Activated CD4-positive, alpha-beta T cell treated with anti-CD3 and anti-CD28 coated beads for 48 hours (primary cell): ENCODE data around the gene PRTFDC1.

Experiments used
- DNase-seq: peaks from one replicate; pipeline ENCODE4 v3.0.0-alpha.2; 2020

The PRTFDC1 gene

DNA sequence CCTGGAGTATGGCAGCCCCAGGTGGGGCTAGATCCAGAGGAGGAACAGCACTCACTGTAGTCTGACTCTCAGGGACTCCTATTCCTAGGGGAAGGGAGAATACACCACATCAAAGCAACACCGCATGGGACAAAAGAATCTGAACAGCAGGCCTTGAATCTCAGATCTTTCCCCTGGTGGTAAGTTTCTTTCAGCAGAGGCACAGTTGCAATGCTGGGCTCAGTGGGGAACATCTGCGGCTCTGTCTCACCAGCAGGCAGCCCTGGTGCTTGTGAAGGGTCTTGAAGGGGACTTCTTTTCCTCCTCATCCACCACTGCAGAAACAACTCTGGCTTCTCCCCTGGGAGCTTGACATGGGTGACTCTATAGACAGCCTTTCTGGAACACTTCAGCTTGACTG, 117.5 kb downstream of the PRTFDC1 start:
- DNase-seq = no peak

DNA sequence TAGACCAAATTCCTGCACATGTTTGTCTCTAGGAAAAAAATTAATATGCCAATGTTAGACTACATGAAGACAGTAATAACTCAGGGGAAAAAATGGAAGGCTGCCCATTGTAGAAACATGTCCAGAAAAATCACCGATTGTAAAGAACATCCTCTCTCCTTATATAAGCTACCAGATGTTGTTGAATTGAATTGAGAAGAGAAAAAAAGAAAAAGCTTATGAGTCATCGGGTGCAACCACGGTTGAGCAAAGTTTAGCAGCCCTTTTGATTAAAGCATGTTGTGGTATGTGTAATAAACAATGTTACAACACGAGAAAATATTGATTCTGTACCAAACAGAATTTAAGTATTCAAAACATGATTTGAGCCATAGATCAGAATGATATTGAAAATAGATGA, 126.4 kb downstream of the PRTFDC1 start:
- DNase-seq = no peak

DNA sequence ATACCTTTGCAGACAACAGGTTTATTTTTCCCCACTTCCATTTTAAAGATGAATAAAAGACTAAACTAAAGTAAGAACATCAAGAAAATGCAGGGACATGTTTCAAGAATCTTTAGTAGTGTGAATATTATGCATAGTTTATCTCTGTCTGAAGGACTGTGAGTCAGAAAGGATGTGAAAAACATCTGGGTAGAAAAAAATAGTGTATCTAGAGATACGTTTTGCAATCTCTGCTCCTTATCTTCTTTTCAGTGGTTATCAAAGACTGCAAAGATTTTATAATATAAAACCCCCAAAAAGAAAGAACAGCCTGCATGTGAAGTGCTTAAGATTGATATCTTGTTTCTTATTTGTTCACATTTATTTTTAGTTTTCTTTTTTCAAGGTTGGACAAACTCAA, 126.9 kb downstream of the PRTFDC1 start:
- no peak for DNase-seq

GRCh38 chr10:24824536-24824935, 127.9 kb downstream of the PRTFDC1 start:
- DNase-seq = no peak

DNA sequence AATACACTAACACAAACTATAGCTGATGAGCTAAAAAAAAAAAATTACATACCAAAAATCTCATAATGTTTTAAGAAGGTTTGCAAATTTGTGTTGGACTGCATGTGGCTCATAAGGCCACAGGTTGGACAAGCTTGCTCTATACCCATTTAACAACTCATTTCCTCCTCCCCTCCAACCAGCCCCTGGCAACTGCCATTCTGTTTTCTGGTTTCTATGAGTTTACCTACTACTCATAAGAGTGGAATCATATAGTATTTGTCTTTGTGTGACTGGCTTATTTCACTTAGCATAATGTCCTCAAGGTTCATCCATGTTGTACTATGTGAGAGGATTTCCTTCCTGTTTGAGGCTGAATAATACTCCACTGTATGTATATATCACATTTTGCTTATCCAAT, 128.3 kb downstream of the PRTFDC1 start:
- DNase-seq = peak; percentile 24

DNA sequence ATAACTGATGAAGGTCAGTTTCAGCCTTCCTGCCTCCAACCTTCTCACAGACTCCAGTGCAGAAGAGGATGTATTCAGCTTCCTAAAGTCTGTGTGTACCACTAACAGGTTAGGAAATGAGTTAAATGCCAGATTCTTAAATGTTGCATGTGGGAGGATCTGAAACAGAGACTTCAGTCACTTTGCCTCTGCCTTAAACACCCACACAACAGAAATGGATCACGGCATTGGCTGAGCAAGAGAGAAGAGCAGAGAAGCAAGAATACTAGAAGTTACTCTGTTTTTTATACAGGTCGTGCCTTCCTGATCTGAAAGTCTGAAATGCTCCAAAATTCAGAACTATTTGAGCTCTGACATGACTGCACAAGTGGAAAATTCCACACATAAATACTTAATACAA, 129.8 kb downstream of the PRTFDC1 start:
- DNase-seq = peak; percentile 46

DNA sequence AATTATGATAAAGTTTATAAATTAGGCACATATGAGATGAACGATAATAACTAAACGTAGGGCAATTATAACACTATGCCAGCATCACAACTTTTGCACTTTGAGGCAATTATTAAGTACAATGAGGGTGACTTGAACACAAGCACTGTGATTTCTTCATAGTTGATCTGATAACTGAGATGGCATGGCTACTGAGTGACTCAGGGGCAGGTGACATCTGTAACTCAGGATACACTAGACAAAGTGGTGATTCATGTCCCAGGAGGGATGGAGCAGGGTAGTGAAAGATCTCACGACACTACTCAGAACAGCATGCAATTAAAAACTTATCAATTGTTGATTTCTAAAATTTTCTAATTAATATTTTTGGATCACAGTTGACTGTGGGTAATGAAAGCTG, 130.4 kb downstream of the PRTFDC1 start:
- DNase-seq = peak; percentile 32

DNA sequence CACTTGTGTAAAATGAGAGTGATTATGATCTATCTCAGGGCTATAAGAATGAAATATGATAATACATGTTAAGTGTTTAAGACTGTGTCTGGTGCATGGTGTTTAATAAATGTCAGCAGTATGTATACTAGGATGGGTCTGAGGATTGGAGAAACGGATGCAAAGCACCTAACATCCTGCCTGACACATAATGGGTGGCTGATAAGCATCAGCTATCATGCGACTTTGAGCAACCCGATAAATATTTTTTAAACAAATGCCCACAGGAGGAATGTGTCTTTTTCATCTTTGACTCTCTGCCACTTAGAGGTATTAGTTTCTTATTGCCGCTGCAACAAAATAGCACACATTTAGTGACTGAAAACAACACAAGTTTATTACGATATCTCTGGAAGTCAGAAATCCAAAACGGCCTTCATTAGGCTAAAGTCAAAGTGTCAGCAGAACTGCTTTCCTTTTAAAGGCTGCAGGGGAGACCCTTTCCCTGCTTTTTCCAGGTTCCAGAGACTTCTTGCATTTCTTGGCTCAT, 135.5 kb downstream of the PRTFDC1 start:
- no peak for DNase-seq

GRCh38 chr10:24814568-24815313, 137.7 kb downstream of the PRTFDC1 start:
- DNase-seq = no peak

DNA sequence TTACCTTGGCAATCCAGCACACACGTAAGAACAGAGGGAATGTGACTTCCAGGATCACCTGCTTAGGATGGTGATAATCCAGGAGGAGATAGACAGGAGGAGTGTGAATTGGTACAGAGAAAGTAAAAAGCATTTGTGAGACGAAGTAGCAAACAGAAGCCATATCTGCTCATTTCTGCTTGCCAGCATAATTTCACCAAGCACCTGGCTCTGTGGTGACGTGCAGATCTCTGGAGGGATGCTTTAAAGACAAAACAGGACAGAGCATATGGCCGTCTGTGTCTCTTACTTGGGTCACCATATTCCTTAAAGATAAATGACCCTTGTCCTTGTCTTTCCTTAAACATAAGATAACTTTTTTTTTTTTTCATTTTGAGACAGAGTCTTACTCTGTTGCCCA, 138.6 kb downstream of the PRTFDC1 start:
- no peak for DNase-seq

DNA sequence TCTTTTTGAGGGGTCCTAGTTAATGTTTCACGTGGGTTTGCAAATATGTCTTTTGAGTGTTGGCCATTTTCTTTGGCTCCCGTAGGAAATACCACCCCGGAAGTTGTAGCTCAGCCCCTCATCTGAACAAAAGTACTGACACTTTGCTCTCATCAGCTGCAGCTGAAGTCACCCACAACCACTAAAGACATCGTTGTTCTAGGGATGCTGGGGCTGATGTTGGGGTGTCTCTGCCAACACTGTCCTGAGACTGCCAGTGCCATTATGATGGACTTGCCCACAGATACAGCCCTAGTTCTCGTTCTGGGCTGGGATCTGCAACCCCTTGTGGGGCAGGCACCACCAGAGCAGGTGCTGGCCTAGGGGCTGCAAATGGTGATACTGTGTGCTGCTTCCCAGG, 146.1 kb downstream of the PRTFDC1 start:
- DNase-seq = no peak

DNA sequence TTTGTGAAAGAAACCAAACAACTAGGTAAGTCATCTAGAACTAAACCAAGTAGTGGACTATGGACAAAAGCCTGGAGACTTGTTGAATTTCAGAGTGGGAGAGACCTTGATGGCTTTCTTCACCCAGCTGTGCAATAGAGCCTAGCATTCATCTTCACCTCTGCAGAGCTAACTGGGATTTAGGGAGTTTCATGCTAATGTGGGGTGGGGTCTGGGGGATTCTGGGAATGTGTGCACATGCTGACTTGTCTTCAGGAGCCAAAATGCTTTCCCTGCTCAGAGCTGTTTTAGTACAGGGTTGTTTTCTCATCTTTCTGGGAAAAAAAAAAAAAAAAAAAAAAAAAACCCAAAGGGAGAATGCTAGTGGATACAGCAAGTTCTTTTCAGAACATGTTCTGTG, 147.4 kb downstream of the PRTFDC1 start:
- DNase-seq = no peak

DNA sequence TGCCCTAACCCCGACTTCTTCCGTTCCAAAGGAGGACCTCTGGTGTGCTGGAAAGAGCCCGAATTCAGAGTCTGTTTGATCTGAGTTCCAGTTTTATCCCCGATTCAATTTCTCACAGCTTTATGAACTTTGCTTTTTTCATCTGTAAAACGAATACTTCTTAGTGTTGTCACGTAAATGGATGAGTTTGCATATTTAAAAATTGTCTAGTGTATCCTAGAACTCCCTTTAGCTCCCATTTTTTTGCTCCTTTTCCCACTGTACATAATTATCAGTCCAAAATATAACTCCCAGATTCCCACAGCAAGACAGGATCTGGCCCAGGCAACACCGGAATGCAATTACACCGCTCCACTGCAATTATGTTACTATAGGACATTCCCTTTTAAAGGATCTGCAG, 148.0 kb downstream of the PRTFDC1 start:
- no peak for DNase-seq

DNA sequence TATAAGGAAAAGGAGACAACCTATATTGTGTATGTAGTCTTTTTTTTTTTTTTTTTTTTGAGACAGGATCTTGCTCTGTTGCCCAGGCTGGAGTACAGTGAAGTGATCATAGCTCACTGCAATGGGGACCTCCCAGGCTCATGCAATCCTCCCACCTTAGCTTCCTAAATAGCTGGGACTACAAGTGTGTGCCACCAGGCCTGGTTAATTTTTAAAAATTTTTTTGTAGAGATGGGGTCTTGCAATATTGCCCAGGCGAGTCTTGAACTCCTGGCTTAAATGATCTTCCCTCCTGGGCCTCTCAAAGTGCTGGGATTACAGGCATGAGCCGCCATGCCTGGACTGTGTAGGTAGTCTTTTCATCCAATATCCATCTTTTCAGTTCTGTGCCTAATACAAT, 150.0 kb downstream of the PRTFDC1 start:
- no peak for DNase-seq

DNA sequence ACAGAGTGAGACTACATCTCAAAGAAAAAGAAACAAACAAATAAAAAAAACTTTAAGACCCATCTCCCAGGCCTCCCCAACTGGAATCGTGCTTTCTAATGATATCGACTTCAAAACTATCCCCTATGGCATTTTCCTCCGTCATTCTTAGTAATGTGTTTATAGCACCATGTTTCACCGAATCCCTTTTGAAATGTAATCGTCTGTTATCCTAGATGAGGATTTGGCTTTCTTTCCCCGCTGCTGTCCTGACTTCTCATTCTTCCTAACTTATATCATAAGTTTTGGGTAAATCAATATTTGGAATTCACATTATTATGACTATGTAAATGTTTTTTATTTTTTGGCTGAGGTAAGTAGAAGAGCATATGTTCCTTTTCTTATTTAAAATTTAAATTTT, 151.5 kb downstream of the PRTFDC1 start:
- no peak for DNase-seq
